Cerebellar nuclear complex (tissue), 1 donor: ENCODE data around the gene SEMA3G.

ENCODE experiments used
- DNase-seq, 2 experiments: peaks; one replicate each; lab custom pipeline; 2025; lab: John Stamatoyannopoulos, UW

Gene SEMA3G

DNA sequence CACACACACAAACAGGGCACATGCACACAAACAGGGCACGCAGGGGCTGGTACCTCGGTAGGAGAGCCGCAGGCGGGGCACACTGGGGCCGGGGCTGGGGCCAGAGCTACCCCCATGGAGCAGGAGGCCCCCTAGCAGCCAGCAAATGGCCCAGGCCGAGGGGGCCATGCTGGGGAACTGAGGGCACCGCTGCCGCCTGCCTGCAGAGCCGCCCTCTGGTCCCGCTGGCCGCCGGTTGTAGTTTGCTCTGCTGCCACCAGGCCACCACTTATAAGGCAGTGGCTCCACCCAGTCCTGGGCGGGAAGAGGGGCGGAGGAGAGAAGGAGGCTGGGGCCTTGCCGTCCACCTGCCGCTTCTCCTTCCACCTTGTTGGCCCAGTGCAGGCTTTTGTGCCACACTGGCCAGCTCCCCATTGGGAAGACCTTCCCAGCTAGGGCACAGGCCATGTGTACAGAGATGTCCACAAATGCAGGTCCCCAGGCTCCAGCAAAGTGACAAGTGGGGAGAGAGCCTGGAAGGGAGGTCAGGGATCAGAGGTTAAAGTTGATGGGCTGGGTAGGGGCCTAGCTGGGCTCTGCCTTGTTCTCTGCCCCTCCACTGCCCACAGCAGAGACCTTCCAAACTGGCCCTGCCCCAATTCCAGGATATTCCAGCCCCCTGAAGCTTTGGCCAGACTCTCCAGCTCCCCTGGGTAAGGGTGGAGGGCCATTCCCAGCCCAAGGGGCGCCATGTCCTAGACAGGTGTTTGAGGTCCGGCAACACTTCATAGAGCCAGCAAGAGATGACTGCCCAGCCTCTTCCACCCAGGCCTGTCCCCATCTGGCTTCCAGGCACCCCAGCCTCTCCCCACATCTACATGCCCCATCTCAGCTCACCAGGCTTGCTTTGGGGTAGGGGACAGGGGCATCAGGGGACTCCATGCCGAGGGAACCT is at the start of gene SEMA3G:
Gene SEMA3G, minus strand, starts transcription at position 244 of the 934 bp plus-strand sequence. Its CDS starts 76 bp downstream, at position 168.
- DNase-seq, result peak; percentile 81

- no peak for DNase-seq
Measured at GRCh38 chr3:52494445-52494844, 49.5 kb upstream of the SEMA3G start.

DNA sequence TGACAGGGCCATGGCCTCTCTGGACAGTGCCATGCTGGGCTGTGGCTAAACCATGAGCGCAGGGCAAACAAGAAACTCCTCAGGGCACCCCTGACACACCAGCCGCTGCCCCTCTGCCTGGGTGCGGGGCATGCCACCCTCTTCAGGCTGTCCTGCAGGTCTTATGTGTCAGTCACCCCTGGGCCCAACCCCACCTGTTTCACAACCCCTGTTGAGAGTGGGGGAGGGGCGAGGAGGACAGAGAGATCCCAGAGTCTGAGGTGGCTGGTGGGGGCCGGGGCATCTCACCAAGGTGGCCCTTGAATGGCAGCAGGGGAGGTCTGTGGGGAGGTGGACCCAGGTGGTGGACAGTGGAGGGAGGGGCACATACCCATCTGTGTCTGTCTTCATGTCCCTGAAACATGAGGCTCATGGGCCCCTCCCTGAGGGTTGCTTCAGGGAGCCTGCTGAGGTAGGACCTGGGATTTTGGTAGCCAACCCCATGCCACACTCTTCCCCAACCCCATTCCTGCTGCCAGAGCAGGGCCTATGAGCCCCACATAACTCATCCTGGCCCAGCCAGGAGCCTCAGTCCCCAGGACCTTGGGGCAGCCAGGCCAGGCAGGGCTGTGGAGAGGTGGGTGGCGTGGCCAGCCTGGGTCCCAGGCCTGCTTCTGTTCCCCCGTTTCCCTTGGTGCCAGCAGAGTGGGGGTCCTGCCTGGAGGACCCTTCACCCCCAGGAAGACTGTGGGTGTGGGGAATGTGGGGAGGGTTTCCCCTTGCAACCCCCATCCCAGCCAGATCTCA is 48.5 kb upstream of the SEMA3G start:
- DNase-seq, result no peak

DNA sequence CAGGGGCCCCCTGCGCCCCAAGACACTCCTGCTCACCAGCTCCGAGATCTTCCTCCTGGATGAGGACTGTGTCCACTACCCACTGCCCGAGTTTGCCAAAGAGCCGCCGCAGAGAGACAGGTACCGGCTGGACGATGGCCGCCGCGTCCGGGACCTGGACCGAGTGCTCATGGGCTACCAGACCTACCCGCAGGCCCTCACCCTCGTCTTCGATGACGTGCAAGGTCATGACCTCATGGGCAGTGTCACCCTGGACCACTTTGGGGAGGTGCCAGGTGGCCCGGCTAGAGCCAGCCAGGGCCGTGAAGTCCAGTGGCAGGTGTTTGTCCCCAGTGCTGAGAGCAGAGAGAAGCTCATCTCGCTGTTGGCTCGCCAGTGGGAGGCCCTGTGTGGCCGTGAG is 47.2 kb upstream of the SEMA3G start:
- no peak for DNase-seq

DNA sequence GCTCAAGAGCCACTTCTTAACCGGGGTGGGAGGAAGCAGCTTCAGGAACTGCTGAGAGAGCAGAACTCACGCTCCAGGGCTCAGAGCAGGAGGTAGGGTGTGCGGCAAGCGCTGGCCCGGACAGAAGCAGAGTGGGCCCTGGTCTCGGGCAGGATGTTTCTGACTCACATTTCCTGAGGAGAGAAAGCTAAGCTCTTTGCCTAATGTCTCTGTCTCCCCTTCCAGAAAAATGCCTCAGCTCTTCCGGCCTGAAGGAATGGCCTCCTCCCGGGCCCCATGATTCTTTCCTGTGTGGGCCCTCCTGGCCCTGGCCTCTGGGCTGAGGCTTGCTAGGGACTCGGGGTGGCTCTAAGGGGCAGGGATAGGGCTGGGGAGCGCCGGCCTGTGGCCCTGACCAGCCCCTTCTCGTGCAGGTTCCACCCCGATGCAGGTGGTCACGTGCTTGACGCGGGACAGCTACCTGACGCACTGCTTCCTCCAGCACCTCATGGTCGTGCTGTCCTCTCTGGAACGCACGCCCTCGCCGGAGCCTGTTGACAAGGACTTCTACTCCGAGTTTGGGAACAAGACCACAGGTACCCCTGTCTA is 46.1 kb upstream of the SEMA3G start:
- no peak for DNase-seq

GRCh38 chr3:52490035-52490938 is 45.4 kb upstream of the SEMA3G start:
- no peak for DNase-seq

DNA sequence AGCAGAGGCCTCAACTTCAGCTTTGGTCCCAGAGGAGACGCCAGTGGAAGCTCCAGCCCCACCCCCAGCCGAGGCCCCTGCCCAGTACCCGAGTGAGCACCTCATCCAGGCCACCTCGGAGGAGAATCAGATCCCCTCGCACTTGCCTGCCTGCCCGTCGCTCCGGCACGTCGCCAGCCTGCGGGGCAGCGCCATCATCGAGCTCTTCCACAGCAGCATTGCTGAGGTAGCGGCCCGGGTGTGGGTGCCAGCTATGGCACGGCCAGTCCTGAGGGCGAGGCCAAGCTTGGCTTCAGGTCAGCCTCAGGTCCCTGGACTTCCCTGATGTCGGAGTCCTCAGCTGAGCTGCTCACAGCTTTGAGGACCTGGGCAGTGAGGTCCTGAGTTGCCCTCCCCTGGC is 44.5 kb upstream of the SEMA3G start:
- no peak for DNase-seq

DNA sequence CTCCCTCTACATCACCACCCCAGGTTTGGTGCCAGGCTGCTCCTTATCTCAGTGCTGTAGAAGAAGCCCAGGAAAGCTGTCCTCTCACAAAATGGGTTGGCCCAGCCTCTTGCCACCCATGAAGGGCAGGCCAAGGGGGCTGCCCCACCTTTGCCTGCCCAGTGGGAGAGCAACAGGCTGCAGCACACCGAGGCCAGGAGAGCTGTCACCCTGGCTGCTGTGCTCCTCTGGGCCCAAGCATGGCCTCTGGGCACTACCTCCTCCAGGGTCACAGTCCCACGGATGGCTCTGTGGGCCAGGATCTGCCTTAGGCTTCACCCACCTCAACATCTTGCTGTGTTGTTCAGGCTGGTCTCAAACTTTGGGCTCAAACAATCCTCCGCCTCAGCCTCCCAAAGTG is 43.8 kb upstream of the SEMA3G start:
- DNase-seq, result no peak

GRCh38 chr3:52487788-52488691 is 43.1 kb upstream of the SEMA3G start:
- no peak for DNase-seq

DNA sequence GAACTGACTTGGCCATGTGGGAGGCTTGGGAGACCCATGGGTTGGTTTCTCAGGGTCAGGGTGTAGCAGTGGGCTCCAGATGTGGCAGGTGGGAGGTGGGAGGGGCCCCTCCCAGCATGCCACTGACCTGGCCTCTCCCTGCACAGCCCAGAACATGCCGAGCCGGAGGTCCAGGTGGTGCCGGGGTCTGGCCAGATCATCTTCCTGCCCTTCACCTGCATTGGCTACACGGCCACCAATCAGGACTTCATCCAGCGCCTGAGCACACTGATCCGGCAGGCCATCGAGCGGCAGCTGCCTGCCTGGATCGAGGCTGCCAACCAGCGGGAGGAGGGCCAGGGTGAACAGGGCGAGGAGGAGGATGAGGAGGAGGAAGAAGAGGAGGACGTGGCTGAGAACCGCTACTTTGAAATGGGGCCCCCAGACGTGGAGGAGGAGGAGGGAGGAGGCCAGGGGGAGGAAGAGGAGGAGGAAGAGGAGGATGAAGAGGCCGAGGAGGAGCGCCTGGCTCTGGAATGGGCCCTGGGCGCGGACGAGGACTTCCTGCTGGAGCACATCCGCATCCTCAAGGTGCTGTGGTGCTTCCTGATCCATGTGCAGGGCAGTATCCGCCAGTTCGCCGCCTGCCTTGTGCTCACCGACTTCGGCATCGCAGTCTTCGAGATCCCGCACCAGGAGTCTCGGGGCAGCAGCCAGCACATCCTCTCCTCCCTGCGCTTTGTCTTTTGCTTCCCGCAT is 42.3 kb upstream of the SEMA3G start:
- no peak for DNase-seq

DNA sequence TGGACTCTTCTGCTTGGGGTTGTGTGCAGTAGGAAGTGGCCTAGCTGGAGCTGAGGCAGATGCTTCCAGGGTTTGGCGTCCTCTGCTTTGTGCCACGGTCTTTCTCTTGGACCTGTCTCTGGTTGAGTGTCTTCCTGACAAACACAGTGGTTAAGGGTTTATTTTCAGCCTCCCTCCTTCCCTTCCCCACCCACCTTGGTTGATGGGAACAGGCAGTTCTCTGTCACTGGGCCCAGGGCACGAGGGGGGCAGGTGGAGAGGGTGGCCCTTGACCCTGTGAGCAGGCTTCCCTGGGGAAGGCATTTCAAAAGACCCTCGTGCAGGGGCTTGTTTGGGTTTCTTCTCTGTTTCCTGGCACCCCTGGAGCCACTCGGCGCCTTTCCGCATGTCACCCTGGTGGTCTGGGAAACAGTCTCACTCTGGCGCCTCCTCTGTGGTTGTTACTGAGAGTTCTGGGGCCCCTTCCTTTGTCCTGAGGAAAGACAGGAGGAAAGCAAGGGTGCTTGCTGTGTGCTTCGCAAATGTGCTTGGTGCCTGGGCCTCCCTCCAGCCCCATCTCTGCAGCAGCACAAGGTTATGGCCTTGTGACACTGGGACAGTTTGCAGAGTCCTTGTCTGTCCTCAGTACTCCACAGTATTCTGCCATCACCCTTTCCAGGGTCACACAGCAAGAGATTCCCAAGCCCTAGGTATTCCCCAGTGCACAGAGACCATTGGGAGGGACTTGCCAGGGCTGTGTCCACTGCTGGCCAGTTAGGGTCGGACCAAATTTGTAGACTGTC is 40.0 kb upstream of the SEMA3G start:
- DNase-seq, result no peak

DNA sequence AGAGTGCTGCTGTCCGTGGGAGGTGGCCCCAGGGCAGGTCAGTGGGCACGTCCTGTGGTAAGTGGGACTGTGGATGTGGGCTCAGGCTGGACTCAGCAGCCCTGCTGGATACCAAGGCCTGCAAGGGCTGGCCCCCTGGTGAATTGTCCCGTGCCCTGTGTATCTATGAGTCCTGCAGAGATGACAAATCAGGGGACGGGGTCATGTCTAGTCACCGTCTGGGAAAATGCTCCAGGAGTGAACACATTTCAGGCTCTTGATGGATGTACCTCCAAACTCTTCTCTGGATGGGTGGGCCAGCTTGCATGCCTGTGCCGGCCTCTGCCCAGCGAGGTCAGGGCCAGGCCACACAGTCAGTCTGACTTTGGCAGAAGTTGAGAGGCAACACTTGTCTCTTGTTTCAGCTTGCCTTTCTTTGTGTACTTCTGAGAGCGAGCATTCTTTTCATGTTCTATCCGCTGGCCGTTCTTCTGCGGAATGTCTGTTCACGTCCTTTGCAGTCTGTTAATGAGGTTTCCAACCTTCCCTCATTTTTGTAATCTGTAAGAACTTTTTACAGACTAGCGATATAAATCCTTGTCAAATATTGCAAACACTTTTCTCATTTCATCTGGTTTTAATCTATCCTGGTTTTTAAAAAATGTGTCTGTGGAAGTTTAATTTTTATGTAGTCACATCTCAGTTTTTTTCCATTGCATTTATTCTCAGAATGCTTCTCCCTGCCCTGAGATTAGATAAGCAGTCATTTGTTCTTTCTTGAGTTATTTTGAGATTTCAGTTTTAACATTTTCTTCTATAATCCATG is 38.9 kb upstream of the SEMA3G start:
- no peak for DNase-seq

DNA sequence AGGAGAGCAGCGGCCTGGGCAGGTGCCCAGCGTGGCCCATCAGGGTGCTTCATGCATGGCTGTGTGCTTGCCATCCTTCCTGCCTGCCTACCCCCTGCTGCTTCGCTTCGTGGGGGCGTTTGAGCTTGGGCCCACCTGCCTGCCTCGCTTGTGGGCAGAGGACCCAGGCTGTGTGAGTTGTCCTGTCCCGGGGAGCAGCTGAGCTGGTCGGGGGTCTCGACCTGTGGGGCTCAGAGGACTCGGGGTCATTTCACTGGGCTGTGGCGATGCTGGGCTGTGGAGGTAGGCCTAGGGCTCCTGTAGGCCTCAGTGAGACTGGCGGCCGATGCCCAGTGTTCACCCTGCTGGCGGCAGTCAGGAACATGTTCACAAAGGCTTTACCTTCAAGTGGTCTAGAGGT is 38.2 kb upstream of the SEMA3G start:
- no peak for DNase-seq

- no peak for DNase-seq
Measured at GRCh38 chr3:52481819-52482521, 37.1 kb upstream of the SEMA3G start.

DNA sequence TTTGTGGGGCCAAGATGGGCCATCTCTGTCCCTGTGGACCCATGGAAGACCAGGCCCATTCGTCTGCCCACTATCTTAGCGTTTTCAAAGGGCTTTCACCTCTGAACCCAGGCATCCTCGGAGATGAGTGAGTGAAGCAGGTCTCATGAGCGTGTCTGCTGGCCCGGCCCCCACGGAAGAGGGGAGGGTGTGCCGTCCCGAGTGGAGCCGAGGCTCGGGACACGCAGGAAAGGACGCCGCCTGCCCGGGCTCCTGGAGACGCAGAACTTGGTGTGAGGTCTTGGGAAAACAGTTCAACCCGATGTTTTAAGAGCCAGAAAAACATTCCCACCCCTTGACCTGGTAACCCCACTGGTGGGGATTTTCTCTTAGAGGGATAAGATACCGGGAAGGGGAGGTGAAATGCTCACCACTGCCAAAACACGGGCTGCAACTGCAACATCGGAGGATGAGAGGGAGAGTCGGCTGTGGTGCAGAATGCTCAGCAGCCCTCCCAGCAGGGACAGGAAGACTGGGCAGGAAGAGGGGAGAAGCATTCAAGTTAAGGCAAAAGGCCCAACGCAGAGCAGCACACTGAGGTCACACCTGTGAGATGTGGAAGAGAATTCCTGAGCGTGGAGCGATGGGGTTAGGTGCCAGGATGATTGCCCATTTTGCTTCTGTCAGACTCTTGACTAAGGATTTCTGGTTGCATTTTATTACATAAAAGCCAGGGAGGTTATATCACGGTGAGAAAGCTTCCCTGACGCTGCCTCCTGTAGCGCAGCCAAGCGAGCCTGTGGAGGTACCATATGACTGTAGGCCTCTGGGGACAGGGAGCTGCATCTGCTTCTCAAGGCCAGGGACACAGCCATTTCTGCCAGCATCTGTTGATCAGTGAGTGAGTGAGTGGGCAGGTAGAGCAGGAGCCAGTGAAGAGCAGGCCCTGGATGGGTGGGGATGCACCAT is 36.1 kb upstream of the SEMA3G start:
- no peak for DNase-seq

- no peak for DNase-seq
Measured at GRCh38 chr3:52479877-52480575, 35.1 kb upstream of the SEMA3G start.
